Measurements from ENCODE around the gene CSAD. TPM values are rescaled to one million over a fixed set of nuclear protein-coding genes. Genes with fewer than 3 reads are reported as not detected.

The CSAD gene
- total RNA-seq, 2 experiments from 2014 or later: 25.8 to 26.9 TPM

GRCh38 chr12:53224897-53225634 lies 44.3 kb upstream of the CSAD start:
- POLR2A ChIA-PET: no interaction called here
- Histone ChIP-seq H3K79me2 (ENCODE audit: insufficient read depth, low read depth, low read length) (no peaks in the 10 kb centered on the region), H4K20me1 (ENCODE audit: insufficient read depth, low read length) (no peaks in the 10 kb centered on the region), H3K27ac (ENCODE audit: low read depth, low read length, poor library complexity, severe bottlenecking) (no peak overlapping the region), H3K9me3 (ENCODE audit: low read length) (no peaks in the 10 kb centered on the region), H3K4me3 (ENCODE audit: low read depth, low read length, poor library complexity, severe bottlenecking) (no peak overlapping the region), H3K4me2 (ENCODE audit: low read length) (no peak overlapping the region), H3K36me3 (ENCODE audit: insufficient read depth, low read length) (no peaks in the 10 kb centered on the region), H3K4me1 (ENCODE audit: insufficient read depth, low read length, poor library complexity, severe bottlenecking) (peaks cover 34% of the 10 kb centered on the region), H2AFZ (ENCODE audit: low read length) (no peak overlapping the region), H3K9me2 (ENCODE audit: insufficient read depth, low read length) (no peaks in the 10 kb centered on the region)
- no peak for DNase-seq (ENCODE audit: low spot score)
- TF ChIP-seq EZH2phosphoT487 (IDR thresholded peaks at IDR 0.05; ENCODE audit: borderline replicate concordance, low read depth, low read length): no peak
- TF ChIP-seq, protein P1, sequence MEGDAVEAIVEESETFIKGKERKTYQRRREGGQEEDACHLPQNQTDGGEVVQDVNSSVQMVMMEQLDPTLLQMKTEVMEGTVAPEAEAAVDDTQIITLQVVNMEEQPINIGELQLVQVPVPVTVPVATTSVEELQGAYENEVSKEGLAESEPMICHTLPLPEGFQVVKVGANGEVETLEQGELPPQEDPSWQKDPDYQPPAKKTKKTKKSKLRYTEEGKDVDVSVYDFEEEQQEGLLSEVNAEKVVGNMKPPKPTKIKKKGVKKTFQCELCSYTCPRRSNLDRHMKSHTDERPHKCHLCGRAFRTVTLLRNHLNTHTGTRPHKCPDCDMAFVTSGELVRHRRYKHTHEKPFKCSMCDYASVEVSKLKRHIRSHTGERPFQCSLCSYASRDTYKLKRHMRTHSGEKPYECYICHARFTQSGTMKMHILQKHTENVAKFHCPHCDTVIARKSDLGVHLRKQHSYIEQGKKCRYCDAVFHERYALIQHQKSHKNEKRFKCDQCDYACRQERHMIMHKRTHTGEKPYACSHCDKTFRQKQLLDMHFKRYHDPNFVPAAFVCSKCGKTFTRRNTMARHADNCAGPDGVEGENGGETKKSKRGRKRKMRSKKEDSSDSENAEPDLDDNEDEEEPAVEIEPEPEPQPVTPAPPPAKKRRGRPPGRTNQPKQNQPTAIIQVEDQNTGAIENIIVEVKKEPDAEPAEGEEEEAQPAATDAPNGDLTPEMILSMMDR (conservative IDR thresholded peaks at IDR 0.05; ENCODE audit: low read length): no peak
- CTCF ChIA-PET (ENCODE audit: unreplicated experiment): no interaction called here
- intact Hi-C loops (cut with micrococcal nuclease; ENCODE audit: unreplicated experiment): no loop called here
- no TSS peak for BruUV-seq (replicated peaks)

GRCh38 chr12:53224061-53224896 lies 43.6 kb upstream of the CSAD start:
- Histone ChIP-seq H3K4me2 (ENCODE audit: low read length) (no peak overlapping the region), H3K4me1 (ENCODE audit: insufficient read depth, low read length, poor library complexity, severe bottlenecking) (peaks cover 38% of the 10 kb centered on the region), H3K27ac (ENCODE audit: low read depth, low read length, poor library complexity, severe bottlenecking) (no peak overlapping the region), H3K36me3 (ENCODE audit: insufficient read depth, low read length) (no peaks in the 10 kb centered on the region), H3K9me3 (ENCODE audit: low read length) (no peaks in the 10 kb centered on the region), H3K9me2 (ENCODE audit: insufficient read depth, low read length) (no peaks in the 10 kb centered on the region), H2AFZ (ENCODE audit: low read length) (peak overlapping the region; percentile 5; the same call in 1 of the 2 replicates), H4K20me1 (ENCODE audit: insufficient read depth, low read length) (no peaks in the 10 kb centered on the region), H3K79me2 (ENCODE audit: insufficient read depth, low read depth, low read length) (no peaks in the 10 kb centered on the region), H3K4me3 (ENCODE audit: low read depth, low read length, poor library complexity, severe bottlenecking) (no peak overlapping the region)
- TF ChIP-seq, protein P1 (conservative IDR thresholded peaks at IDR 0.05; ENCODE audit: low read length): peak; percentile 57
- TF ChIP-seq EZH2phosphoT487 (IDR thresholded peaks at IDR 0.05; ENCODE audit: borderline replicate concordance, low read depth, low read length): no peak
- ChIA-PET POLR2A (interaction anchor here (0.5 to 0.6 kb wide), 2 partner anchors 121 to 1764 kb away, joined by 3 read pairs; partner anchors contain the start of gene SOAT2), CTCF (ENCODE audit: unreplicated experiment) (no interaction called here)
- DNase-seq (ENCODE audit: low spot score): no peak
- no TSS peak for BruUV-seq (replicated peaks)
- intact Hi-C loops (cut with micrococcal nuclease; ENCODE audit: unreplicated experiment): no loop called here

Data from OCI-LY7 (cell line).